Epithelial cell of proximal tubule (primary cell): Measurements from ENCODE around the gene FBXW9. TPM values are rescaled to one million over a fixed set of nuclear protein-coding genes. Genes with fewer than 3 reads are reported as not detected.
"Not testable (repeated sequence)": the region's sequence is repeated elsewhere in the genome, so short reads cannot be mapped to it uniquely, and the experiment has no call there.

Source experiments
- DNase-seq: peaks from one replicate; pipeline ENCODE4 v3.0.0-alpha.2; 2011; ENCODE audit warnings: low read depth
- H3K4me3 ChIP-seq: 2 replicates; pipeline ENCODE4 v1.5.1; 2011; ENCODE audit warnings: low read depth, mild to moderate bottlenecking, low read length
- total RNA-seq: library from RNA; depleted of rRNA; stranded (reverse); fragments of >200 nt; gene quantifications from 2 replicates; pipeline ENCODE4 v1.2.3, GENCODE V29; 2015
- TF ChIP-seq, protein P1 (sequence below): conservative IDR thresholded peaks from 2 replicates; pipeline ENCODE4 v1.5.1; 2012; ENCODE audit warnings: low read depth, mild to moderate bottlenecking, low read length

FBXW9 gene
- total RNA-seq, 1 donor from 2014 or later: 18.5 TPM

DNA sequence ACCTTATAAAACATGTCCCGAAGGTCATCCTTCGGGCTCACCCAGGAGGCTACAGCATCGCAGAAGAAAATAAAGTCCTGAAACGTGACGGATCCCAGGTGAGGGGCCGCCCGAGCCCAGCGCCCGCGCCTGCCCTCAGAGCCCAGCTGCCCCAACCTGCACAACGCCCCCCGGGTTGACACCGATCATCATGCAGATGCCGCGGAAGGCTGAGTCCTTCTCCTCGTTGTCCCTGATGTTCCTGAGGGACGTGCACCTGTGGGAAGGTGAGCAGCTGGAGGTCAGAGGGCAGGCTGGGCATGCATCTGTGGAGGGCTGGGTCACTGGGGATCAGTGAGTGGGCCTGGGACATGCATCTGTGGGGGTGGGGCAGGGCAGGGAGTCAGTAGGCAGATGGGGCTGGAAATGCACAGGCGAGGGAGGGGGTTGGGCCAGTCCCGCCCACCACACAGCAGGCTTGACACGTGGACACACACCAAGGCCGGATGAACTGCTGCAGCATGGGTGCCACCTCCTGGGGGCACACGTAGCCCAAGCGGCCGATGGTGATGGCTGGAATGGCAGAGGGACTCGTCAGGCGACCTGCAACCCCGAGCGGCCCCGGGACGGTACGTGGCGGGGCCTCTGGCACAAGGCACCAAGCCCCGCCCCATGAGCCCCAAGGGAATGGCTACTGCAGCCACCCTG, 5.3 kb upstream of the FBXW9 start:
- no peak for DNase-seq
- TF ChIP-seq, protein P1, sequence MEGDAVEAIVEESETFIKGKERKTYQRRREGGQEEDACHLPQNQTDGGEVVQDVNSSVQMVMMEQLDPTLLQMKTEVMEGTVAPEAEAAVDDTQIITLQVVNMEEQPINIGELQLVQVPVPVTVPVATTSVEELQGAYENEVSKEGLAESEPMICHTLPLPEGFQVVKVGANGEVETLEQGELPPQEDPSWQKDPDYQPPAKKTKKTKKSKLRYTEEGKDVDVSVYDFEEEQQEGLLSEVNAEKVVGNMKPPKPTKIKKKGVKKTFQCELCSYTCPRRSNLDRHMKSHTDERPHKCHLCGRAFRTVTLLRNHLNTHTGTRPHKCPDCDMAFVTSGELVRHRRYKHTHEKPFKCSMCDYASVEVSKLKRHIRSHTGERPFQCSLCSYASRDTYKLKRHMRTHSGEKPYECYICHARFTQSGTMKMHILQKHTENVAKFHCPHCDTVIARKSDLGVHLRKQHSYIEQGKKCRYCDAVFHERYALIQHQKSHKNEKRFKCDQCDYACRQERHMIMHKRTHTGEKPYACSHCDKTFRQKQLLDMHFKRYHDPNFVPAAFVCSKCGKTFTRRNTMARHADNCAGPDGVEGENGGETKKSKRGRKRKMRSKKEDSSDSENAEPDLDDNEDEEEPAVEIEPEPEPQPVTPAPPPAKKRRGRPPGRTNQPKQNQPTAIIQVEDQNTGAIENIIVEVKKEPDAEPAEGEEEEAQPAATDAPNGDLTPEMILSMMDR: no peak
- no peak overlapping the region for H3K4me3 ChIP-seq

DNA sequence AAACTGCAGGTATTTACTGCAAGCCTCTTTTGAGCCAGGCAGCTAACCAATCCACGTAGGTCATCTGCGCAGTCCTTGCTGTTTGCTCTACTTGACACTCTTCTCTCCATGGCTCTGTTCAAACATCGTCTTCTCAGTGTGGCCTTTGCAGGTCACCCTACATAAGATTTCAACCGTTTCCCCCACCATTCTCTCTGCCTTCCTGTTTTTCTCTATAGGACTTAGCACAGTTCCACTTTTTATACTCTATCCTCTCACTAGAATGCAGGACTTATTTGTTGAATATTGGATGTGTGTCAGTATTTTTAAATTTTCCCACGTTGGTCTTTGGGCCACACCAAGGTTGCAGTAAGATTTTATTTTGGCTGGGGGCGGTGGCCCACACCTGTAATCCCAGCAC, 1.7 kb upstream of the FBXW9 start:
- TF ChIP-seq, protein P1: no peak
- no peak overlapping the region for H3K4me3 ChIP-seq

DNA sequence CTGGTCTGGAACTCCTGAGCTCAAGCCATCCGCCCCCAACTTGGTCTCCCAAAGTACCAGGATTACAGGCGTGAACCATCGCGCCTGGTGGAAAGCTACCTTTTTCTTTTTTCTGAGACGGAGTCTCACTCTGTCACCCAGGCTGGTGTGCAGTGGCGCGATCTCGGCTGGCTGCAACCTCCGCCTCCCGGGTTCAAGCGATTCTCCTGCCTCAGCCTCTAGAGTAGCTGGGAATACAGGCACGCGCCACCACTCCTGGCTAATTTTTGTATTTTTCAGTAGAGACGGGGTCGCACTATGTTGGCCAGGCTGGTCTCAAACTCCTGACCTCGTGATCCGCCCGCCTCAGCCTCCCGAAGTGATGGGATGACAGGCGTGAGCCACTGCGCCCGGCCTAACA, 994 bp upstream of the FBXW9 start:
- not testable (repeated sequence) for DNase-seq, H3K4me3 ChIP-seq

More for the DNA sequence above, 1.7 kb upstream of the FBXW9 start:
- no peak for DNase-seq

DNA sequence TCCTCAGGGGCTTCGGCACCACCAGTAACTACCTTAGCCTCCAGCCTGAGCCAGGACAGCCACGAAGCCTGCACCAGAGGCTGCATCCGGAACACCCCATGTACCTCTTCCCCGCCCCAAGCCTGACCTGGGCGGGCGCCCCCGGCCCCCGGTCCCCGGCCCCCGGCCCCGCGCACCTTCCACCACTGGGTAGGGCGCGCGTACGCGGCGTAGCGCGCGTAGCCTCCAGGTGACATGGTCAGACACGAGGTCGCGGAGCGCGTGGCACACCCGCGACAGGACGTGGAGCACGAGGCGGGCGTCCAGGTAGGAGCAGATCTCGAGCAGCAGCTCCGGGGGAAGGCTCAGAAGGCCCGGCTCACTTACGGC, 450 bp downstream of the FBXW9 start:
- no peak for DNase-seq
- H3K4me3 ChIP-seq: peak overlapping the region; percentile 92
- TF ChIP-seq, protein P1: no peak

DNA sequence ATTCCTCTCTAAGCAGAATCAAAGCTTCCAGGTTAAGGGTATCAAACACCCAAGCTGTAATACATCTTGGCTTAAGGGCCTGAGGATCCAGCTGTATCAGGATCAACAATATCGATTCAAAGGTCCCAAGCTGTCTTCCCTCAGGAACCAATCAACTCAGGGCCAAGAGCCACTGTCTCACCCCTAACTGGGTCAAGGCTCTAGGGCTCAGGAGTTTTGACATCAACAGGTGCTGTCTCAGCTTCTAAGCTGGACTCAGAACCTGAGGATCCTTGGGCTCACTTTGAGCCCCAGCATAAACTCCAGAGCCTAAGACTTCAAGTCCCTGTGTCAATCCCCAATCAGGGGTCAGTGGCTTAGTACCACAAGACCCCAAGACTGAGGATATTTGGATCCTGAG, 917 bp downstream of the FBXW9 start:
- no peak for DNase-seq
- TF ChIP-seq, protein P1: no peak
- peak overlapping the region; percentile 92 for H3K4me3 ChIP-seq

DNA sequence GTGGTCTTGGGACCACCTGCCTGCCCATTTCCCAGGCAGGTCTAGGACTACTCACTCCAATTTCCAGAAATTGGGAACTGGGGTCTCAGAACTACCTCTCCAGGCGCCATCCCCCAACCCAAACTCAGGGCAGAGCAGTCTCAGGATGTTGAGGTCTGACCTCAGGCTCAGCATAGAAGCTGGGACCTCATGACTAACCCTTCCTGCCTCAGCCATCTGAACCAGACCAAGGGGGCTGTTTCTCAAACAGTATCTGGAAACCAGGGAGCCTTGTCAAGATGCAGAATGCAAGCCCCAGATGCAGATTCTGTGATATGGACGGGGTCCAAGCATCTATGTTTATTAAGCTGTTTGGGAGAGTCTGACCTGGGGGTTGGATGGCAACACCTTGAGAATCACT, 1.3 kb downstream of the FBXW9 start:
- TF ChIP-seq, protein P1: no peak
- H3K4me3 ChIP-seq: peak overlapping the region; percentile 92
- no peak for DNase-seq

DNA sequence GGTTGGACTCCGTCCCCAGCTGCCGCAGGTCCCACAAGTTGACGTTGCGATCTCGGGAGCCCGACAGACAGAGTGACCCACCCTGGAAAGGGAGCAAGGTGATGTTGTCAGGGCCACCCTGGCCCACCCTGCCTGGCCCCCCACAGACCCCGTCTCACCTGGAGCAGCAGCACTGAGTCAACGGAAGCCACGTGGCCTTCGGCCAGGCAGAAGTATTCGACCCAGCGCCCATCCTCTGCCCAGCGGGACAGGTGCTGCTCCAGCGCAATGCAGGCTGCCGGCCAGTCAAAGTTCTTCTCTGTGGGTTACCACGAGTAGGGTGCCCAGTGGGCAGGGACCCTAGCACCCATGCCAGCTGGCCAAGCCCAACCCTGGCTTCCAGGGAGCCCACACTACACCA, 1.8 kb downstream of the FBXW9 start:
- no peak for DNase-seq
- TF ChIP-seq, protein P1: no peak
- H3K4me3 ChIP-seq: no peak overlapping the region

DNA sequence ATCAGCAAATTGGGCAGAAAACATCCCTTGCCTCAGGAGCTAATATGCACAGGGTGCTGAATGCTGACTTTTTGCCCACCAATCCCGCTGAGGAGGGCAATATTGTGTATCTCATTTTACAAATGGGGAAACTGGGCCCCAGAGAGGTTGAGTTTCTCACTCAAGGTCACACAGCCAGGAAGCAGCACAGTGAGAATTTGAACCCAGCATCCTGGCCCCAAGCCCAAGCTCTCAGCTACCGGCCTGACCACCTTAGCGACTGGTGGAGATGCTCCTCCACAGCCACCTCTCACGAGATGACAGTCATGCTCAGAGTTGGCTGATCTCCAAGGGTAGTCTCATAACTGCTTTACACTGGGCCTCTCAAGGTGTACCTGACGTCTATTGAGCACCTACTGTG, 3.5 kb downstream of the FBXW9 start:
- DNase-seq: no peak
- TF ChIP-seq, protein P1: no peak
- no peak overlapping the region for H3K4me3 ChIP-seq
